Measurements from ENCODE around the gene PLD6. TPM values are rescaled to one million over a fixed set of nuclear protein-coding genes. Genes with fewer than 3 reads are reported as not detected.

The PLD6 gene
- total RNA-seq, 4 donors from 2014 or later = 6.0 to 11.1 (median 8.2) TPM

- TF ChIP-seq EP300 (IDR thresholded peaks at IDR 0.05) (no peak), POLR2A (IDR thresholded peaks at IDR 0.05) (no peak), CTCF (IDR thresholded peaks at IDR 0.05) (no peak)
- Histone ChIP-seq H3K4me1 (no peaks in the 10 kb centered on the region), H3K27ac (no peak overlapping the region), H3K4me3 (no peak overlapping the region), H3K36me3 (peaks cover 2 to 97% (median 18%) of the 10 kb centered on the region in 3 donors), H3K9me3 (no peaks in the 10 kb centered on the region), H3K27me3 (no peaks in the 10 kb centered on the region)
- no peak for DNase-seq (ENCODE audit: low spot score in 2 of 2)
- WGBS, 2 donors = 77 to 81% methylated on average over 22 to 23 of the region's 27 CpGs
These were observed 8.7 kb upstream of the PLD6 start for GRCh38 chr17:17214646-17215436.

- no peak overlapping the region for H3K27ac ChIP-seq
- TF ChIP-seq POLR2A (IDR thresholded peaks at IDR 0.05) (no peak), EP300 (IDR thresholded peaks at IDR 0.05) (no peak), CTCF (IDR thresholded peaks at IDR 0.05) (no peak)
- no peaks in the 10 kb centered on the region for H3K9me3 ChIP-seq
- no peak for DNase-seq (ENCODE audit: low spot score in 2 of 2)
- no peak overlapping the region for H3K4me3 ChIP-seq
- WGBS, 2 donors = 55 to 65% methylated on average over 10 of the region's 10 CpGs
- H3K36me3 ChIP-seq = peaks cover 2 to 90% (median 15%) of the 10 kb centered on the region in 3 donors
- no peaks in the 10 kb centered on the region for H3K27me3 ChIP-seq
- H3K4me1 ChIP-seq = no peaks in the 10 kb centered on the region
These were observed 7.6 kb upstream of the PLD6 start for GRCh38 chr17:17213775-17214174.

GRCh38 chr17:17207998-17208397, 1.9 kb upstream of the PLD6 start:
- peak overlapping the region in 2 of 4 donors; percentile 95 to 96 for H3K27ac ChIP-seq
- 71 to 73% methylated on average over 8 of the region's 8 CpGs for WGBS, 2 donors
- H3K27me3 ChIP-seq = no peaks in the 10 kb centered on the region
- peaks cover 0 to 45% (median 23%) of the 10 kb centered on the region in 4 donors for H3K4me1 ChIP-seq
- DNase-seq (ENCODE audit: low spot score in 2 of 2) = no peak
- H3K36me3 ChIP-seq = peaks cover 0 to 35% (median 0%) of the 10 kb centered on the region in 3 donors
- no peak overlapping the region for H3K4me3 ChIP-seq
- TF ChIP-seq POLR2A (IDR thresholded peaks at IDR 0.05) = no peak
- TF ChIP-seq CTCF (IDR thresholded peaks at IDR 0.05) = no peak
- no peak for TF ChIP-seq EP300 (IDR thresholded peaks at IDR 0.05)
- H3K9me3 ChIP-seq = no peaks in the 10 kb centered on the region

GRCh38 chr17:17206913-17207335, 791 bp upstream of the PLD6 start:
- TF ChIP-seq POLR2A (IDR thresholded peaks at IDR 0.05) (no peak), CTCF (IDR thresholded peaks at IDR 0.05) (no peak), EP300 (IDR thresholded peaks at IDR 0.05) (no peak)
- Histone ChIP-seq H3K27me3 (no peaks in the 10 kb centered on the region), H3K4me1 (peaks cover 0 to 53% (median 24%) of the 10 kb centered on the region in 4 donors), H3K27ac (peak overlapping the region; percentile 76 to 96 (median 92)), H3K36me3 (peaks cover 0 to 35% (median 0%) of the 10 kb centered on the region in 3 donors), H3K9me3 (no peaks in the 10 kb centered on the region), H3K4me3 (peak overlapping the region in 1 of 4 donors; percentile 68)
- DNase-seq (ENCODE audit: low spot score in 2 of 2) = peak in 1 of 2 donors; percentile 39
- WGBS, 2 donors = 36 to 46% methylated on average over 12 to 16 of the region's 16 CpGs

Measured in tibial nerve (tissue), 4 donors.